ENCODE measurements around the gene UGT1A5. TPM values are rescaled to one million over a fixed set of nuclear protein-coding genes. Genes with fewer than 3 reads are reported as not detected.

UGT1A5 gene
- total RNA-seq, 2 experiments from 2014 or later, result not detected

- Histone ChIP-seq H3K4me3 (ENCODE audit: low read depth, low read length, poor library complexity, severe bottlenecking) (no peak overlapping the region), H3K79me2 (ENCODE audit: insufficient read depth, low read depth, low read length) (no peaks in the 10 kb centered on the region), H3K9me3 (ENCODE audit: low read length) (no peaks in the 10 kb centered on the region), H3K4me1 (ENCODE audit: insufficient read depth, low read length, poor library complexity, severe bottlenecking) (no peaks in the 10 kb centered on the region), H3K4me2 (ENCODE audit: low read length) (no peak overlapping the region), H3K36me3 (ENCODE audit: insufficient read depth, low read length) (no peaks in the 10 kb centered on the region), H4K20me1 (ENCODE audit: insufficient read depth, low read length) (no peaks in the 10 kb centered on the region), H3K27ac (ENCODE audit: low read depth, low read length, poor library complexity, severe bottlenecking) (no peak overlapping the region), H2AFZ (ENCODE audit: low read length) (no peak overlapping the region), H3K9me2 (ENCODE audit: insufficient read depth, low read length) (no peaks in the 10 kb centered on the region; the same call in 1 of the 2 replicates)
- intact Hi-C loops (cut with micrococcal nuclease; ENCODE audit: unreplicated experiment), result no loop called here
- DNase-seq (ENCODE audit: low spot score), result no peak
- TF ChIP-seq EZH2phosphoT487 (IDR thresholded peaks at IDR 0.05; ENCODE audit: borderline replicate concordance, low read depth, low read length) (no peak), CTCF (conservative IDR thresholded peaks at IDR 0.05; ENCODE audit: low read length) (no peak)
- BruUV-seq (replicated peaks), result no TSS peak
- CTCF ChIA-PET (ENCODE audit: unreplicated experiment), result interaction anchor here (0.5 kb wide), 1 partner anchor 161 kb away, joined by 4 read pairs; no protein-coding TSS in a partner anchor
- POLR2A ChIA-PET, result no interaction called here
These were observed 46.1 kb downstream of the UGT1A5 start for GRCh38 chr2:233758849-233759248.

GRCh38 chr2:233760043-233760442 is 47.3 kb downstream of the UGT1A5 start, which contains the start of gene UGT1A1:
TSS of gene UGT1A1 (plus strand) at chr2:233760270. CDS start at chr2:233760288, 18 bp downstream.
- no peaks in the 10 kb centered on the region for H4K20me1 ChIP-seq (ENCODE audit: insufficient read depth, low read length)
- no peaks in the 10 kb centered on the region; the same call in 1 of the 2 replicates for H3K9me2 ChIP-seq (ENCODE audit: insufficient read depth, low read length)
- no peak for DNase-seq (ENCODE audit: low spot score)
- intact Hi-C loops (cut with micrococcal nuclease; ENCODE audit: unreplicated experiment), result no loop called here
- POLR2A ChIA-PET, result no interaction called here
- H3K4me3 ChIP-seq (ENCODE audit: low read depth, low read length, poor library complexity, severe bottlenecking), result no peak within 1 kb of the TSS
- no TSS peak for BruUV-seq (replicated peaks)
- no peak for TF ChIP-seq CTCF (conservative IDR thresholded peaks at IDR 0.05; ENCODE audit: low read length)
- TF ChIP-seq EZH2phosphoT487 (IDR thresholded peaks at IDR 0.05; ENCODE audit: borderline replicate concordance, low read depth, low read length), result no peak
- CTCF ChIA-PET (ENCODE audit: unreplicated experiment), result no interaction called here
- H3K27ac ChIP-seq (ENCODE audit: low read depth, low read length, poor library complexity, severe bottlenecking), result no peak within 1 kb of the TSS
- H3K36me3 ChIP-seq (ENCODE audit: insufficient read depth, low read length), result no peaks in the 10 kb centered on the region
- H3K79me2 ChIP-seq (ENCODE audit: insufficient read depth, low read depth, low read length), result no peaks in the 10 kb centered on the region
- H2AFZ ChIP-seq (ENCODE audit: low read length), result no peak within 1 kb of the TSS
- H3K9me3 ChIP-seq (ENCODE audit: low read length), result no peaks in the 10 kb centered on the region
- no peak within 1 kb of the TSS for H3K4me2 ChIP-seq (ENCODE audit: low read length)
- H3K4me1 ChIP-seq (ENCODE audit: insufficient read depth, low read length, poor library complexity, severe bottlenecking), result no peaks in the 10 kb centered on the region

GRCh38 chr2:233761040-233761769 is 48.5 kb downstream of the UGT1A5 start:
- no TSS peak for BruUV-seq (replicated peaks)
- POLR2A ChIA-PET, result interaction anchor here (0.5 kb wide), 1 partner anchor 267 kb away, joined by 3 read pairs; no protein-coding TSS in a partner anchor

More at GRCh38 chr2:233761040-233761769, 48.5 kb downstream of the UGT1A5 start:
- intact Hi-C loops (cut with micrococcal nuclease; ENCODE audit: unreplicated experiment), result no loop called here
- Histone ChIP-seq H3K9me2 (ENCODE audit: insufficient read depth, low read length) (no peaks in the 10 kb centered on the region; the same call in 1 of the 2 replicates), H3K4me2 (ENCODE audit: low read length) (no peak overlapping the region), H3K27ac (ENCODE audit: low read depth, low read length, poor library complexity, severe bottlenecking) (no peak overlapping the region), H4K20me1 (ENCODE audit: insufficient read depth, low read length) (no peaks in the 10 kb centered on the region), H3K4me1 (ENCODE audit: insufficient read depth, low read length, poor library complexity, severe bottlenecking) (no peaks in the 10 kb centered on the region), H3K36me3 (ENCODE audit: insufficient read depth, low read length) (no peaks in the 10 kb centered on the region), H3K9me3 (ENCODE audit: low read length) (no peaks in the 10 kb centered on the region), H2AFZ (ENCODE audit: low read length) (no peak overlapping the region), H3K79me2 (ENCODE audit: insufficient read depth, low read depth, low read length) (no peaks in the 10 kb centered on the region), H3K4me3 (ENCODE audit: low read depth, low read length, poor library complexity, severe bottlenecking) (no peak overlapping the region)
- CTCF ChIA-PET (ENCODE audit: unreplicated experiment), result no interaction called here
- DNase-seq (ENCODE audit: low spot score), result no peak
- TF ChIP-seq EZH2phosphoT487 (IDR thresholded peaks at IDR 0.05; ENCODE audit: borderline replicate concordance, low read depth, low read length) (no peak), CTCF (conservative IDR thresholded peaks at IDR 0.05; ENCODE audit: low read length) (no peak)

All from OCI-LY7 (cell line).